Suppressor macrophage treated with lipopolysaccharide for 4 hours (primary cell): Measurements from ENCODE around the gene DCAF7.

Source experiments
- DNase-seq: peaks from one replicate; pipeline ENCODE4 v3.0.0-alpha.2; 2020

Gene DCAF7

GRCh38 chr17:63595132-63595531, 44.9 kb downstream of the DCAF7 start:
- no peak for DNase-seq

GRCh38 chr17:63596856-63597586, 46.7 kb downstream of the DCAF7 start:
- DNase-seq = no peak

- DNase-seq = no peak
Observed at GRCh38 chr17:63598281-63598680, 48.0 kb downstream of the DCAF7 start.

GRCh38 chr17:63600569-63601438, 50.5 kb downstream of the DCAF7 start, which contains the start of gene TACO1:
TSS of gene TACO1 (plus strand) at chr17:63600895. CDS start at chr17:63601084, 189 bp downstream.
- peak; percentile 86 for DNase-seq

- no peak for DNase-seq
Observed at GRCh38 chr17:63601439-63602371, 51.4 kb downstream of the DCAF7 start.

GRCh38 chr17:63609816-63610573, 59.7 kb downstream of the DCAF7 start:
- no peak for DNase-seq

- no peak for DNase-seq
Observed at GRCh38 chr17:63610854-63611253, 60.6 kb downstream of the DCAF7 start.

GRCh38 chr17:63611354-63611753, 61.1 kb downstream of the DCAF7 start:
- no peak for DNase-seq

- DNase-seq = no peak
Observed at GRCh38 chr17:63613663-63614062, 63.4 kb downstream of the DCAF7 start.

- no peak for DNase-seq
Observed at GRCh38 chr17:63621229-63621683, 71.0 kb downstream of the DCAF7 start.

GRCh38 chr17:63621684-63622573, 71.7 kb downstream of the DCAF7 start, which contains the start of gene MAP3K3:
TSS of gene MAP3K3 (plus strand) at chr17:63622417. CDS start at chr17:63622760, 343 bp downstream.
- DNase-seq = peak; percentile 100

- DNase-seq = peak; percentile 81
Observed at GRCh38 chr17:63622574-63623390, 72.5 kb downstream of the DCAF7 start.

GRCh38 chr17:63623786-63624530, 73.7 kb downstream of the DCAF7 start:
- DNase-seq = no peak

- DNase-seq = no peak
Observed at GRCh38 chr17:63624531-63624880, 74.2 kb downstream of the DCAF7 start.

- DNase-seq = peak; percentile 23
Observed at GRCh38 chr17:63626551-63627180, 76.4 kb downstream of the DCAF7 start.

- DNase-seq = no peak
Observed at GRCh38 chr17:63629627-63630026, 79.3 kb downstream of the DCAF7 start.

- peak; percentile 17 for DNase-seq
Observed at GRCh38 chr17:63631062-63631461, 80.8 kb downstream of the DCAF7 start.

GRCh38 chr17:63631626-63632025, 81.3 kb downstream of the DCAF7 start:
- DNase-seq = no peak

- no peak for DNase-seq
Observed at GRCh38 chr17:63633742-63634141, 83.5 kb downstream of the DCAF7 start.
